ENCODE results near the gene LRIT2. TPM values are rescaled to one million over a fixed set of nuclear protein-coding genes. Genes with fewer than 3 reads are reported as not detected.

LRIT2 gene
- total RNA-seq, 4 donors from 2014 or later, result not detected

- no peak for DNase-seq (ENCODE audit: low spot score in 2 of 2)
- no peaks in the 10 kb centered on the region for H3K9me3 ChIP-seq
- 71 to 87% methylated on average over 7 of the region's 7 CpGs for WGBS, 2 donors
- H3K27ac ChIP-seq, result no peak overlapping the region
- no peak overlapping the region for H3K4me3 ChIP-seq
- H3K4me1 ChIP-seq, result peaks cover 0 to 15% (median 0%) of the 10 kb centered on the region in 4 donors
- H3K36me3 ChIP-seq, result no peaks in the 10 kb centered on the region
- no peak for TF ChIP-seq CTCF (IDR thresholded peaks at IDR 0.05)
- no peak for TF ChIP-seq EP300 (IDR thresholded peaks at IDR 0.05)
- TF ChIP-seq POLR2A (IDR thresholded peaks at IDR 0.05), result no peak
- peaks cover 0 to 9% of the 10 kb centered on the region in 2 donors for H3K27me3 ChIP-seq
Observed at GRCh38 chr10:84261236-84261915, 36.0 kb upstream of the LRIT2 start.

GRCh38 chr10:84258034-84258695 lies 32.8 kb upstream of the LRIT2 start:
- no peak for TF ChIP-seq EP300 (IDR thresholded peaks at IDR 0.05)
- no peak for TF ChIP-seq POLR2A (IDR thresholded peaks at IDR 0.05)
- TF ChIP-seq CTCF (IDR thresholded peaks at IDR 0.05), result no peak
- WGBS, 2 donors, result 85 to 87% methylated on average over 7 of the region's 7 CpGs
- DNase-seq (ENCODE audit: low spot score in 2 of 2), result no peak
- Histone ChIP-seq H3K36me3 (no peaks in the 10 kb centered on the region), H3K4me3 (no peak overlapping the region), H3K9me3 (no peaks in the 10 kb centered on the region), H3K27ac (no peak overlapping the region), H3K4me1 (peaks cover 0 to 9% (median 0%) of the 10 kb centered on the region in 4 donors), H3K27me3 (no peaks in the 10 kb centered on the region)

- H3K4me3 ChIP-seq, result no peak overlapping the region
- no peaks in the 10 kb centered on the region for H3K27me3 ChIP-seq
- no peak for DNase-seq (ENCODE audit: low spot score in 2 of 2)
- H3K9me3 ChIP-seq, result no peaks in the 10 kb centered on the region
- no peaks in the 10 kb centered on the region for H3K36me3 ChIP-seq
- H3K27ac ChIP-seq, result no peak overlapping the region
- no peak for TF ChIP-seq CTCF (IDR thresholded peaks at IDR 0.05)
- no peak for TF ChIP-seq POLR2A (IDR thresholded peaks at IDR 0.05)
- no peak for TF ChIP-seq EP300 (IDR thresholded peaks at IDR 0.05)
- H3K4me1 ChIP-seq, result peaks cover 0 to 9% (median 0%) of the 10 kb centered on the region in 4 donors
- 71 to 79% methylated on average over 15 of the region's 15 CpGs for WGBS, 2 donors
Observed at GRCh38 chr10:84257343-84258020, 32.1 kb upstream of the LRIT2 start.

- TF ChIP-seq CTCF (IDR thresholded peaks at IDR 0.05), result peak; percentile 54 to 78 (median 74)
- TF ChIP-seq EP300 (IDR thresholded peaks at IDR 0.05), result no peak
- Histone ChIP-seq H3K9me3 (peaks cover 0 to 3% (median 0%) of the 10 kb centered on the region in 4 donors), H3K27me3 (no peaks in the 10 kb centered on the region), H3K36me3 (no peaks in the 10 kb centered on the region), H3K4me3 (no peak overlapping the region), H3K4me1 (peaks cover 0 to 9% (median 0%) of the 10 kb centered on the region in 4 donors), H3K27ac (peak overlapping the region in 1 of 4 donors; percentile 34)
- 32 to 43% methylated on average over 31 to 35 of the region's 35 CpGs for WGBS, 2 donors
- peak; percentile 21 to 30 for DNase-seq (ENCODE audit: low spot score in 2 of 2)
Observed at GRCh38 chr10:84256510-84257342, 31.4 kb upstream of the LRIT2 start.
